Ascending aorta (tissue), 2 donors: ENCODE data around the gene RFX6. TPM values are rescaled to one million over a fixed set of nuclear protein-coding genes. Genes with fewer than 3 reads are reported as not detected.

ENCODE experiments used
- DNase-seq, 2 donors: peaks; one replicate each; pipeline ENCODE4 v3.0.0-alpha.2; 2019; ENCODE audit warnings: low spot score in 2 of 2
- H3K27ac ChIP-seq, 2 donors: fragments of 200-600 bp; sonication (generic); one replicate each; pipeline ENCODE4 v1.5.1; 2016 to 2017; ENCODE audit warnings: mild to moderate bottlenecking in 1 of 2
- H3K27me3 ChIP-seq: fragments of 200-600 bp; sonication (generic); one replicate; pipeline ENCODE4 v1.5.1; 2017
- H3K36me3 ChIP-seq, 2 donors: fragments of 200-600 bp; sonication (generic); one replicate each; pipeline ENCODE4 v1.5.1; 2016
- H3K4me1 ChIP-seq, 2 donors: fragments of 200-600 bp; sonication (generic); one replicate each; pipeline ENCODE4 v1.5.1; 2016 to 2017; ENCODE audit warnings: mild to moderate bottlenecking in 1 of 2
- H3K4me3 ChIP-seq, 2 donors: fragments of 200-600 bp; sonication (generic); one replicate each; pipeline ENCODE4 v1.5.1; 2016 to 2017; ENCODE audit warnings: mild to moderate bottlenecking in 1 of 2
- H3K9me3 ChIP-seq, 2 donors: fragments of 200-600 bp; sonication (generic); one replicate each; pipeline ENCODE4 v1.5.1; 2016
- intact Hi-C: fragments of 100-400 bp; cut with DNase I; formaldehyde crosslinking; loops from one replicate; pipeline ENCODE4 v1.15.1; 2023
- total RNA-seq: library from RNA; depleted of rRNA; stranded (reverse); fragments of >200 nt; gene quantifications from one replicate; pipeline ENCODE4 v1.1.0, GENCODE V29; 2016
- TF ChIP-seq, protein P1 (sequence below), 3 experiments: fragments of 200-600 bp in 2 of 3; fragments of 450-650 bp in 1 of 3; sonication (generic) in 2 of 3; IDR thresholded peaks; one replicate each; pipeline ENCODE4 v1.5.1; 2016 to 2019; ENCODE audit warnings: antibody characterized with exemption in 3 of 3, mild to moderate bottlenecking in 1 of 3, moderate library complexity in 1 of 3

RFX6 gene
- total RNA-seq, 1 donor from 2014 or later: not detected

DNA sequence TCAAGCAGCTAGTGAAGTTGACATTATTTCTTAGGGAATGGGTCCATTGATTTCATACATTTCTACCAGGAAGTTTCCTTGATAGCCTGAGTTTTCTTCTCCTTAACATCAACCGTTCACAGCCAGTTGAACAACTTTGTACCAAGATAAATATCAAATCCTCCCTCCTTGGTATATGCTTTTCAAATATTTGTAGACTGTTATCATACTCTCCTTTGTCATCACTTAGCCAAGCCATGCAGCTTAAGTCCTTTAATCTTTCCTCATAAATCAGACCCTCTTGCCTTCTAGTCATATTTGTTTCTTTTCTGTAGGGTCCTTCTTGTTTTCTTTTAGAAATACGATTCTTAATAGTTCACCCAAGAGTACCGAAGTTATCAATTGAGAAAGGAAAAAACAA, 25.6 kb downstream of the RFX6 start:
- TF ChIP-seq, protein P1, sequence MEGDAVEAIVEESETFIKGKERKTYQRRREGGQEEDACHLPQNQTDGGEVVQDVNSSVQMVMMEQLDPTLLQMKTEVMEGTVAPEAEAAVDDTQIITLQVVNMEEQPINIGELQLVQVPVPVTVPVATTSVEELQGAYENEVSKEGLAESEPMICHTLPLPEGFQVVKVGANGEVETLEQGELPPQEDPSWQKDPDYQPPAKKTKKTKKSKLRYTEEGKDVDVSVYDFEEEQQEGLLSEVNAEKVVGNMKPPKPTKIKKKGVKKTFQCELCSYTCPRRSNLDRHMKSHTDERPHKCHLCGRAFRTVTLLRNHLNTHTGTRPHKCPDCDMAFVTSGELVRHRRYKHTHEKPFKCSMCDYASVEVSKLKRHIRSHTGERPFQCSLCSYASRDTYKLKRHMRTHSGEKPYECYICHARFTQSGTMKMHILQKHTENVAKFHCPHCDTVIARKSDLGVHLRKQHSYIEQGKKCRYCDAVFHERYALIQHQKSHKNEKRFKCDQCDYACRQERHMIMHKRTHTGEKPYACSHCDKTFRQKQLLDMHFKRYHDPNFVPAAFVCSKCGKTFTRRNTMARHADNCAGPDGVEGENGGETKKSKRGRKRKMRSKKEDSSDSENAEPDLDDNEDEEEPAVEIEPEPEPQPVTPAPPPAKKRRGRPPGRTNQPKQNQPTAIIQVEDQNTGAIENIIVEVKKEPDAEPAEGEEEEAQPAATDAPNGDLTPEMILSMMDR (IDR thresholded peaks at IDR 0.05): no peak
- DNase-seq: no peak

DNA sequence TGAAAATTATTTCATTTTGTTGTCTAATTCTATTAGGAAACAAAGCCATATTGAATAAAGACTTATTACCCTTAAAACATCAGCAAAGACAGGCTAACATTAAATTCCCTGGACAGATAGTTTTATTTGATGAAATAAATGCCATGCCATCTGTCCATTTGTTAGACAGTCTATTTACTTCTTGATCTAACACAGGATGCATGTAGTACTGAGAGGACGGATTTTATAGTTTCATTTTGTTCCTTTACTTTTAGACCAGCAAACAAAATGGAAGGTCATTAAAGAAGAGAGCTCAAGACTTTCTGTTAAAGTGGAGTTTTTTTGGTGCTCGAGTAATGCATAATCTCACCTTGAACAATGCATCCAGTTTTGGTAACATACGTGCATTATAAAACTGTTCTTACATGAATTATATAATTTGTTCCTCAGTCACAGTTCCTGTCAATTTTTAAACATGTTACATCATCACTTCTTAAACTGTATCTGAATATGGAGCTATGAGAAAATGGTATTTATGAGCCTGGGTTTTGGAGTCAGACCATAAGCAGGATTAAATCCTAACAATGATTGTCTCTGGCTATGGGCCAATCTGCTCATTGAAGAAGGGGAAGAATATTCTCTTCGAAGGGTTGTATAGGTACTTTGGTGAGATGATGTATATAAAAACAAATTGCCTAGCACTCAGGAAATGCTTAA, 46.0 kb downstream of the RFX6 start:
- DNase-seq: no peak
- Histone ChIP-seq H3K9me3 (no peaks in the 10 kb centered on the region), H3K27me3 (no peaks in the 10 kb centered on the region), H3K4me3 (no peak overlapping the region), H3K4me1 (no peaks in the 10 kb centered on the region), H3K36me3 (no peaks in the 10 kb centered on the region), H3K27ac (no peak overlapping the region)
- intact Hi-C loops: no loop called here
- TF ChIP-seq, protein P1 (IDR thresholded peaks at IDR 0.05): no peak

More for the DNA sequence above, 25.6 kb downstream of the RFX6 start:
- H3K9me3 ChIP-seq: peaks cover 0 to 7% of the 10 kb centered on the region in 2 donors
- H3K27ac ChIP-seq: no peak overlapping the region
- no peaks in the 10 kb centered on the region for H3K4me1 ChIP-seq
- no peaks in the 10 kb centered on the region for H3K36me3 ChIP-seq
- intact Hi-C loops: no loop called here
- H3K4me3 ChIP-seq: no peak overlapping the region
- H3K27me3 ChIP-seq: no peaks in the 10 kb centered on the region

DNA sequence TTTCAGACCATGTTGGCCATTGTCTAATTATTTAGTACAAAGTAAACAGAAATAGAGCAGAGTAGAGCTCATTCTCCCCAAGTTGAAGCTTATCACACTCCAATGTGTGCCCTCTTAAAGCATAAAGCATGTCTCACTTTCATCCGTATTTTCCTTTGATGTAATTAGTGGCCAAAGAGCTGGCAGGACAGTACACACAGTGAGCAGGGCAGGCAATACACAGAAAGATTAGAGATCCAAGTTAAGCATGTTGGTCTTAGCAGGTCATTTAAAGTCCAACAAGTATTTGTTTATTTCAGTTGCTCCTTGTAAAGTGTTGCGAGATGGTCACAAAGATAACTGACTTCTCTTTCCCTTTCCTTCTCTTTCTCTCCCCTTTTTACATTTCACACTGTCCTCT, 47.2 kb downstream of the RFX6 start:
- TF ChIP-seq, protein P1 (IDR thresholded peaks at IDR 0.05): no peak
- H3K4me1 ChIP-seq: no peaks in the 10 kb centered on the region
- no peak overlapping the region for H3K27ac ChIP-seq
- no peaks in the 10 kb centered on the region for H3K27me3 ChIP-seq
- DNase-seq: no peak
- no peak overlapping the region for H3K4me3 ChIP-seq
- no peaks in the 10 kb centered on the region for H3K36me3 ChIP-seq
- H3K9me3 ChIP-seq: no peaks in the 10 kb centered on the region
- intact Hi-C loops: no loop called here

- no peak overlapping the region for H3K27ac ChIP-seq
- H3K9me3 ChIP-seq: no peaks in the 10 kb centered on the region
- TF ChIP-seq, protein P1 (IDR thresholded peaks at IDR 0.05): no peak
- H3K36me3 ChIP-seq: no peaks in the 10 kb centered on the region
- no peak for DNase-seq
- no peak overlapping the region for H3K4me3 ChIP-seq
- intact Hi-C loops: no loop called here
- no peaks in the 10 kb centered on the region for H3K27me3 ChIP-seq
- H3K4me1 ChIP-seq: no peaks in the 10 kb centered on the region
Observed at GRCh38 chr6:116925088-116925794, 48.2 kb downstream of the RFX6 start.

DNA sequence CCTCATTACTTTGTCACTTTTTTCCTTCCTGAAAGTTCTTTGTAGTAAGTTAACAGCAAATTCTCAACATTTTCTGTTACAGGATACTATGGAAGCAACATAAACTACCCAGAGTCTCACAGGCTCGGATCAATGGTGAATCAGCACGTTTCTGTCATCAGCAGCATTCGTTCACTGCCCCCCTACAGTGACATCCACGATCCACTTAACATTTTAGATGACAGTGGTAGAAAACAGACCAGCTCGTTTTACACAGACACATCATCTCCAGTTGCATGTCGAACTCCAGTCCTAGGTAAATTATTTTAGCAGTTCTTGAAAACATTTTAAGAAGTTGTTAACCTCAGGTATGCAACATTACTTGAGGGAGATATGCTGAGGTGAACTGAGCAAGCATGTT, 51.6 kb downstream of the RFX6 start:
- no peaks in the 10 kb centered on the region for H3K4me1 ChIP-seq
- TF ChIP-seq, protein P1 (IDR thresholded peaks at IDR 0.05): no peak

More for the DNA sequence above, 51.6 kb downstream of the RFX6 start:
- DNase-seq: no peak
- H3K36me3 ChIP-seq: no peaks in the 10 kb centered on the region
- H3K27me3 ChIP-seq: no peaks in the 10 kb centered on the region
- intact Hi-C loops: no loop called here
- H3K27ac ChIP-seq: no peak overlapping the region
- H3K9me3 ChIP-seq: no peaks in the 10 kb centered on the region
- no peak overlapping the region for H3K4me3 ChIP-seq
